ENCODE data around the gene ZNF625. TPM values are rescaled to one million over a fixed set of nuclear protein-coding genes. Genes with fewer than 3 reads are reported as not detected.

The ZNF625 gene
- total RNA-seq (2014; rRNA removed) = 8.6 and 10.6 TPM in 2 replicates
- 3.5 TPM for polyA plus RNA-seq (2012)

GRCh38 chr19:12156223-12157058 lies at the start of gene ZNF625:
Gene ZNF625 (minus strand): TSS chr19:12156734. CDS start chr19:12156558, 176 bp downstream.
- peak; percentile 90 for DNase-seq (ENCODE audit: low read depth)

GRCh38 chr19:12205296-12205695 lies 48.8 kb upstream of the ZNF625 start:
- DNase-seq (ENCODE audit: low read depth) = no peak

GRCh38 chr19:12202250-12202649 lies 45.7 kb upstream of the ZNF625 start:
- no peak for DNase-seq (ENCODE audit: low read depth)

GRCh38 chr19:12199757-12200419 lies 43.4 kb upstream of the ZNF625 start:
- no peak for DNase-seq (ENCODE audit: low read depth)

- DNase-seq (ENCODE audit: low read depth) = no peak
Measured at GRCh38 chr19:12198136-12198535, 41.6 kb upstream of the ZNF625 start.

- no peak for DNase-seq (ENCODE audit: low read depth)
Measured at GRCh38 chr19:12194827-12195731, 38.5 kb upstream of the ZNF625 start.

- DNase-seq (ENCODE audit: low read depth) = no peak
Measured at GRCh38 chr19:12187625-12188024, 31.1 kb upstream of the ZNF625 start.

- no peak for DNase-seq (ENCODE audit: low read depth)
Measured at GRCh38 chr19:12180377-12180776, 23.8 kb upstream of the ZNF625 start.

GRCh38 chr19:12166626-12167025 lies 10.1 kb upstream of the ZNF625 start:
- DNase-seq (ENCODE audit: low read depth) = no peak

GRCh38 chr19:12163826-12164225 lies 7.3 kb upstream of the ZNF625 start:
- DNase-seq (ENCODE audit: low read depth) = peak; percentile 58

- DNase-seq (ENCODE audit: low read depth) = peak; percentile 95
Measured at GRCh38 chr19:12162882-12163806, 6.6 kb upstream of the ZNF625 start, which contains the start of gene ZNF136. Gene ZNF136 (plus strand): TSS chr19:12163096. CDS start chr19:12163204, 108 bp downstream.

- DNase-seq (ENCODE audit: low read depth) = no peak
Measured at GRCh38 chr19:12162513-12162881, 6.0 kb upstream of the ZNF625 start.

GRCh38 chr19:12159773-12160414 lies 3.4 kb upstream of the ZNF625 start:
- no peak for DNase-seq (ENCODE audit: low read depth)

GRCh38 chr19:12155324-12155860 lies 1.1 kb downstream of the ZNF625 start:
- no peak for DNase-seq (ENCODE audit: low read depth)

- no peak for DNase-seq (ENCODE audit: low read depth)
Measured at GRCh38 chr19:12145348-12145747, 11.2 kb downstream of the ZNF625 start.

GRCh38 chr19:12141405-12141736 lies 15.2 kb downstream of the ZNF625 start:
- DNase-seq (ENCODE audit: low read depth) = no peak

GRCh38 chr19:12140545-12141404 lies 15.8 kb downstream of the ZNF625 start:
- DNase-seq (ENCODE audit: low read depth) = peak; percentile 74

GRCh38 chr19:12139885-12140544 lies 16.5 kb downstream of the ZNF625 start, which contains the start of gene ZNF20:
Gene ZNF20 (minus strand): TSS chr19:12140350. CDS start chr19:12140182, 168 bp downstream.
- peak; percentile 89 for DNase-seq (ENCODE audit: low read depth)
